GM19099 (cell line): Measurements from ENCODE around the gene TMOD4.

Experiments
- POLR2A ChIP-seq: IDR thresholded peaks from 3 replicates; pipeline ENCODE4 v1.6.1; 2011; ENCODE audit warnings: low read depth; ENCODE audit not compliant: insufficient read length; ENCODE audit errors: extremely low read depth

TMOD4 gene

GRCh38 chr1:151132335-151133017, 43.3 kb downstream of the TMOD4 start:
- TF ChIP-seq POLR2A: no peak

DNA sequence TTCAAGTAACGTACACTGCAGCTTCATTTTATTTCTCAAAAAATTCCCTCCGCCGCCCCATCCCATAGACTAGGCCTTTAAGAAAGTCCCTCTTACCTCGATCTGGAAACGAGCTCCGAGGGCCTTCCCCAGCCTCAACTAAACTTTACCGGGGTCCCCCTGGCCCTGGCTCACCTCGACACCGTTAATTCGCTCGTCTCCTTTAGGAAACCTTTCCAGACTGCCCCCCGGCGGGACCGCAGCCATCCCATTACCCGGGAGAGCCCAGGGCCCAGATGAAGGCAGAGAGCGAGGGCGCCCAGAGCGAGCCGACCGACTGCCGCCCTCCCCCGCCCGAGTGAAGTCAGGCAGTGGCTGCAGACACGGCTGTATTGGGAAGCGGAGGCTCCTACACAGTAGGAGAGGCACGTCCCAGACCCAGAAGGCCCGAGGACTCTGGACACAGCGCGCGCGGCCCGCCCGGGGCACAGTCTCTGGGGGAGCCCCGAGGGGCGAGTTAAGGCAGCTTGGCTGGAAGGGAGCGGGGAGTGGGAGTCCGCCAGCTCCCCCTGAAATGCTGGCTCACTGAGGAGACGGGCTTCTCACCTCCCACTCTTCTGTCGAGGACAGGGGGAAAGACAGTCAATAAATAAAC, 44.0 kb downstream of the TMOD4 start:
- TF ChIP-seq POLR2A: no peak

GRCh38 chr1:151130987-151131586, 44.7 kb downstream of the TMOD4 start:
- peak; percentile 59 for TF ChIP-seq POLR2A

GRCh38 chr1:151128800-151129199, 47.0 kb downstream of the TMOD4 start:
- no peak for TF ChIP-seq POLR2A

GRCh38 chr1:151124763-151125403, 50.9 kb downstream of the TMOD4 start:
- TF ChIP-seq POLR2A: no peak
